ENCODE measurements around the gene CMTM4.

CMTM4 gene

DNA sequence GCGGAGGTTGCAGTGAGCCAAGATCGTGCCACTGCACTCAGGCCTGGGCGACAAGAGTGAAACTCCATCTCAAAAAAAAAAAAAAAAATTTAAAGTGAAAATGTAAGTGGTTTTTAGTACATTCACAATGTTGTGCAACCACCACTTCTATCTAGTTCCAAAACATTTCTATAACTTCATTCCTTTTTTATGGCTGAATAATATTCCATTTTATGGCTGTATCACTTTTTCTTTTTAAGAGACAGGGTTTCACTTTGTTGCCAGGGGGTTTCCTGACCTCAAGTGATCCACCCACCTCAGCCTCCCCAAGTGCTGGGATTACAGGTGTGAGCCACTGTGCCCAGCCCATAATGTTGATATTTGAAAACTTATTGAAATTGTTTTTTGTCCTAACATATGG is 103.7 kb downstream of the CMTM4 start:
- Histone ChIP-seq H3K4me3 (ENCODE audit: low read length, poor library complexity, severe bottlenecking) (no peak overlapping the region), H3F3A (ENCODE audit: low read depth) (no peaks in the 10 kb centered on the region; the same call in 1 of the 2 replicates), H3K9ac (ENCODE audit: low read depth, low read length, poor library complexity, severe bottlenecking) (no peak overlapping the region), H3K36me3 (ENCODE audit: insufficient read depth, low read length) (no peaks in the 10 kb centered on the region), H3K4me2 (ENCODE audit: low read depth, low read length, poor library complexity, severe bottlenecking) (no peak overlapping the region), H3K27me3 (ENCODE audit: insufficient read depth, low read length, poor library complexity, severe bottlenecking) (no peaks in the 10 kb centered on the region), H3K4me1 (ENCODE audit: insufficient read depth, low read length, poor library complexity, severe bottlenecking) (peaks cover 5% of the 10 kb centered on the region), H2AFZ (ENCODE audit: low read length) (no peak overlapping the region), H3K9me2 (replicated peaks; ENCODE audit: low read depth, low read length) (no peaks in the 10 kb centered on the region), H3K79me2 (ENCODE audit: insufficient read depth, low read length) (no peaks in the 10 kb centered on the region), H4K20me1 (ENCODE audit: insufficient read depth, low read length, poor library complexity, severe bottlenecking) (no peaks in the 10 kb centered on the region), H3K9me3 (ENCODE audit: insufficient read depth, low read depth, low read length) (no peaks in the 10 kb centered on the region)
- TF ChIP-seq EZH2phosphoT487 (IDR thresholded peaks at IDR 0.05; ENCODE audit: borderline replicate concordance), result no peak
- TF ChIP-seq, protein P1, sequence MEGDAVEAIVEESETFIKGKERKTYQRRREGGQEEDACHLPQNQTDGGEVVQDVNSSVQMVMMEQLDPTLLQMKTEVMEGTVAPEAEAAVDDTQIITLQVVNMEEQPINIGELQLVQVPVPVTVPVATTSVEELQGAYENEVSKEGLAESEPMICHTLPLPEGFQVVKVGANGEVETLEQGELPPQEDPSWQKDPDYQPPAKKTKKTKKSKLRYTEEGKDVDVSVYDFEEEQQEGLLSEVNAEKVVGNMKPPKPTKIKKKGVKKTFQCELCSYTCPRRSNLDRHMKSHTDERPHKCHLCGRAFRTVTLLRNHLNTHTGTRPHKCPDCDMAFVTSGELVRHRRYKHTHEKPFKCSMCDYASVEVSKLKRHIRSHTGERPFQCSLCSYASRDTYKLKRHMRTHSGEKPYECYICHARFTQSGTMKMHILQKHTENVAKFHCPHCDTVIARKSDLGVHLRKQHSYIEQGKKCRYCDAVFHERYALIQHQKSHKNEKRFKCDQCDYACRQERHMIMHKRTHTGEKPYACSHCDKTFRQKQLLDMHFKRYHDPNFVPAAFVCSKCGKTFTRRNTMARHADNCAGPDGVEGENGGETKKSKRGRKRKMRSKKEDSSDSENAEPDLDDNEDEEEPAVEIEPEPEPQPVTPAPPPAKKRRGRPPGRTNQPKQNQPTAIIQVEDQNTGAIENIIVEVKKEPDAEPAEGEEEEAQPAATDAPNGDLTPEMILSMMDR (conservative IDR thresholded peaks at IDR 0.05; ENCODE audit: low read length), result no peak

DNA sequence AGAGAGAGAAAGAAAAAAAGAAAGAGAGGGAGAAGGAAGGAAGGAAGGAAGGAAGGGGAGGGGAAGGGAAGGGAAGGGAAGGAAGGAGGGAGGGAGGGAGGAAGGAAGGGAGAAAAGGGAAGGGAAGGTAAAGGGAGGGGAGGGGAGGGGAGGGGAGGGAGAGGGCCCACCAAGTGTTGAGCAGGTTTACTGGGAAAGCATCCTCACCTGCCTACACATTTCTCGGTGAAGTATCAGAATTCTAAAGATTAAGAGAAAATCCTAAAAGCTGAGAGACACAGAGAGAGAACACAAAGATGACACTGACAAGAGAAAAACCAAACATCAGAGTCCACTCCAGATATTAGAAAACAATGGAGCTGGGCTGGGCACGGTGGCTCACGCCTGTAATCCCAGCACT is 104.3 kb downstream of the CMTM4 start:
- no peaks in the 10 kb centered on the region for H3K36me3 ChIP-seq (ENCODE audit: insufficient read depth, low read length)
- H3K27me3 ChIP-seq (ENCODE audit: insufficient read depth, low read length, poor library complexity, severe bottlenecking), result no peaks in the 10 kb centered on the region
- H4K20me1 ChIP-seq (ENCODE audit: insufficient read depth, low read length, poor library complexity, severe bottlenecking), result no peaks in the 10 kb centered on the region
- no peaks in the 10 kb centered on the region; the same call in 1 of the 2 replicates for H3F3A ChIP-seq (ENCODE audit: low read depth)
- H3K4me1 ChIP-seq (ENCODE audit: insufficient read depth, low read length, poor library complexity, severe bottlenecking), result peaks cover 8% of the 10 kb centered on the region
- H3K79me2 ChIP-seq (ENCODE audit: insufficient read depth, low read length), result no peaks in the 10 kb centered on the region
- no peaks in the 10 kb centered on the region for H3K9me2 ChIP-seq (replicated peaks; ENCODE audit: low read depth, low read length)
- no peak for TF ChIP-seq EZH2phosphoT487 (IDR thresholded peaks at IDR 0.05; ENCODE audit: borderline replicate concordance)
- TF ChIP-seq, protein P1 (conservative IDR thresholded peaks at IDR 0.05; ENCODE audit: low read length), result no peak
- no peak overlapping the region for H3K9ac ChIP-seq (ENCODE audit: low read depth, low read length, poor library complexity, severe bottlenecking)
- no peak overlapping the region for H3K4me3 ChIP-seq (ENCODE audit: low read length, poor library complexity, severe bottlenecking)
- H3K4me2 ChIP-seq (ENCODE audit: low read depth, low read length, poor library complexity, severe bottlenecking), result no peak overlapping the region
- H2AFZ ChIP-seq (ENCODE audit: low read length), result no peak overlapping the region
- no peaks in the 10 kb centered on the region for H3K9me3 ChIP-seq (ENCODE audit: insufficient read depth, low read depth, low read length)

DNA sequence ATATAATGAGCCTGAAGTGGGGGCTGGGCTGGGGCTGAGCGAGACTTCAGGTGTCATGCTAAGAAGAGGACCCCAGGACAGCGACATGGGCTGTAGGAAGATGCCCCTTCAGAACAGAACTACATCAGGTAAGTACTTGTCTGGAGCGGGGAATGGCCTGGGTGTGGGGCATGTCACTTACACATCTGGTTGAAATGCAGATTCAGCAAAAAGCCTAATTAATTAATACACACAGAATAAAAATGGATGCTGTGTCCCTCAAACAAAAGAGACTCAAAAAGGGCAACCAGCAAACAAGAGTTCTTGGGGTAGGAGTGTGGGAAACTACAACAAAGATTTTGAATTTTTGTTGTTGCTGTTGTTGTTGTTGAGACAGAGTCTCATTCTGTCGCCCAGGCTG is 105.5 kb downstream of the CMTM4 start:
- Histone ChIP-seq H3K9ac (ENCODE audit: low read depth, low read length, poor library complexity, severe bottlenecking) (no peak overlapping the region), H3K9me2 (replicated peaks; ENCODE audit: low read depth, low read length) (no peaks in the 10 kb centered on the region), H3K4me3 (ENCODE audit: low read length, poor library complexity, severe bottlenecking) (no peak overlapping the region), H3F3A (ENCODE audit: low read depth) (no peaks in the 10 kb centered on the region), H3K36me3 (ENCODE audit: insufficient read depth, low read length) (no peaks in the 10 kb centered on the region), H3K79me2 (ENCODE audit: insufficient read depth, low read length) (no peaks in the 10 kb centered on the region), H3K4me1 (ENCODE audit: insufficient read depth, low read length, poor library complexity, severe bottlenecking) (peaks cover 9% of the 10 kb centered on the region), H3K27me3 (ENCODE audit: insufficient read depth, low read length, poor library complexity, severe bottlenecking) (no peaks in the 10 kb centered on the region), H3K4me2 (ENCODE audit: low read depth, low read length, poor library complexity, severe bottlenecking) (no peak overlapping the region), H3K9me3 (ENCODE audit: insufficient read depth, low read depth, low read length) (no peaks in the 10 kb centered on the region), H4K20me1 (ENCODE audit: insufficient read depth, low read length, poor library complexity, severe bottlenecking) (no peaks in the 10 kb centered on the region), H2AFZ (ENCODE audit: low read length) (no peak overlapping the region)
- no peak for TF ChIP-seq EZH2phosphoT487 (IDR thresholded peaks at IDR 0.05; ENCODE audit: borderline replicate concordance)
- TF ChIP-seq, protein P1 (conservative IDR thresholded peaks at IDR 0.05; ENCODE audit: low read length), result no peak
